Spinal cord (tissue), 10 donors: ENCODE measurements around the gene TRABD2B. TPM values are rescaled to one million over a fixed set of nuclear protein-coding genes. Genes with fewer than 3 reads are reported as not detected.

Experiments
- DNase-seq, 6 donors: peaks; one replicate each; pipeline versions ENCODE4 v3.0.0 to v3.0.0-alpha.2; 2013 to 2015; ENCODE audit warnings: low spot score in 6 of 6, low read depth in 4 of 6
- H3K27ac ChIP-seq: one replicate; pipeline ENCODE4 v1.5.1; 2013; ENCODE audit warnings: low read depth, low read length, control low read depth
- H3K27me3 ChIP-seq: one replicate; pipeline ENCODE4 v1.6.1; 2013; ENCODE audit warnings: low read length; ENCODE audit not compliant: control insufficient read depth, insufficient read depth
- H3K36me3 ChIP-seq: one replicate; pipeline ENCODE4 v1.6.1; 2013; ENCODE audit warnings: low read length; ENCODE audit not compliant: control insufficient read depth, insufficient read depth
- H3K4me1 ChIP-seq: one replicate; pipeline ENCODE4 v1.6.1; 2013; ENCODE audit warnings: low read length; ENCODE audit not compliant: control insufficient read depth, insufficient read depth
- H3K4me3 ChIP-seq: one replicate; pipeline ENCODE4 v1.5.1; 2013; ENCODE audit warnings: low read depth, low read length, control low read depth
- H3K9me3 ChIP-seq: one replicate; pipeline ENCODE4 v1.6.1; 2013; ENCODE audit warnings: low read length; ENCODE audit not compliant: control insufficient read depth, insufficient read depth
- WGBS: methylation state at CpG from one replicate; pipeline ENCODE4 v1.1.5; 2013; ENCODE audit warnings: missing lambda C conversion rate; ENCODE audit not compliant: insufficient coverage; 5-methylcytosine and 5-hydroxymethylcytosine counted together
- polyA plus RNA-seq, 2 donors: library from polyadenylated mRNA; unstranded; fragments of 120-200 nt; gene quantifications; one replicate each; pipeline ENCODE4 v1.2.1, GENCODE V29; 2013; ENCODE audit not compliant: insufficient read length in 2 of 2
- total RNA-seq, 2 donors: library from RNA; depleted of rRNA in 1 of 2; stranded (reverse); fragments of 120-200 nt in 1 of 2; fragments of >200 nt in 1 of 2; gene quantifications; one replicate each; pipeline versions ENCODE4 v1.2.3 to v1.2.4, GENCODE V29; 2013 to 2014
- donor health status: healthy.

The TRABD2B gene
- total and polyA plus RNA-seq, 4 donors, result 0.89 to 3.1 (median 1.6) TPM

- Histone ChIP-seq H3K9me3 (no peaks in the 10 kb centered on the region), H3K27ac (no peak overlapping the region), H3K4me3 (no peak overlapping the region), H3K4me1 (peaks cover 42% of the 10 kb centered on the region), H3K27me3 (no peaks in the 10 kb centered on the region), H3K36me3 (no peaks in the 10 kb centered on the region)
- no peak for DNase-seq
- 95% methylated on average over 2 of the region's 2 CpGs for WGBS
These were observed 188.6 kb downstream of the TRABD2B start for GRCh38 chr1:47808612-47809011.

GRCh38 chr1:47805921-47806361 lies 191.2 kb downstream of the TRABD2B start:
- Histone ChIP-seq H3K36me3 (no peaks in the 10 kb centered on the region), H3K4me3 (no peak overlapping the region), H3K4me1 (peaks cover 41% of the 10 kb centered on the region), H3K27me3 (no peaks in the 10 kb centered on the region), H3K27ac (no peak overlapping the region), H3K9me3 (no peaks in the 10 kb centered on the region)
- DNase-seq, result peak in 4 of 6 donors; percentile 43 to 89 (median 70)
- 40% methylated on average over 4 of the region's 6 CpGs for WGBS

GRCh38 chr1:47805018-47805417 lies 192.2 kb downstream of the TRABD2B start:
- no peak overlapping the region for H3K4me3 ChIP-seq
- no peaks in the 10 kb centered on the region for H3K36me3 ChIP-seq
- no peak overlapping the region for H3K27ac ChIP-seq
- peaks cover 33% of the 10 kb centered on the region for H3K4me1 ChIP-seq
- H3K27me3 ChIP-seq, result no peaks in the 10 kb centered on the region
- no peaks in the 10 kb centered on the region for H3K9me3 ChIP-seq
- no peak for DNase-seq

- Histone ChIP-seq H3K9me3 (no peaks in the 10 kb centered on the region), H3K27me3 (no peaks in the 10 kb centered on the region), H3K36me3 (no peaks in the 10 kb centered on the region), H3K4me3 (no peak overlapping the region), H3K27ac (no peak overlapping the region), H3K4me1 (peaks cover 27% of the 10 kb centered on the region)
- 82% methylated on average over 12 of the region's 13 CpGs for WGBS
- no peak for DNase-seq
These were observed 193.2 kb downstream of the TRABD2B start for GRCh38 chr1:47803815-47804501.

- Histone ChIP-seq H3K27ac (no peak overlapping the region), H3K9me3 (no peaks in the 10 kb centered on the region), H3K27me3 (no peaks in the 10 kb centered on the region), H3K4me3 (no peak overlapping the region), H3K36me3 (no peaks in the 10 kb centered on the region), H3K4me1 (peaks cover 12% of the 10 kb centered on the region)
- 19% methylated on average over 2 of the region's 2 CpGs for WGBS
- peak in 1 of 6 donors; percentile 60 for DNase-seq
These were observed 199.6 kb downstream of the TRABD2B start for GRCh38 chr1:47797575-47797974.

GRCh38 chr1:47796626-47797025 lies 200.6 kb downstream of the TRABD2B start:
- H3K9me3 ChIP-seq, result no peaks in the 10 kb centered on the region
- no peak for DNase-seq
- no peak overlapping the region for H3K4me3 ChIP-seq
- no peaks in the 10 kb centered on the region for H3K27me3 ChIP-seq
- no peak overlapping the region for H3K27ac ChIP-seq
- 100% methylated on average over 2 of the region's 6 CpGs for WGBS
- no peaks in the 10 kb centered on the region for H3K36me3 ChIP-seq
- H3K4me1 ChIP-seq, result peaks cover 7% of the 10 kb centered on the region

- H3K4me3 ChIP-seq, result no peak overlapping the region
- no peaks in the 10 kb centered on the region for H3K27me3 ChIP-seq
- no peaks in the 10 kb centered on the region for H3K36me3 ChIP-seq
- WGBS, result 76% methylated on average over 2 of the region's 2 CpGs
- no peaks in the 10 kb centered on the region for H3K9me3 ChIP-seq
- H3K27ac ChIP-seq, result no peak overlapping the region
- DNase-seq, result no peak
- H3K4me1 ChIP-seq, result peaks cover 7% of the 10 kb centered on the region
These were observed 202.1 kb downstream of the TRABD2B start for GRCh38 chr1:47795102-47795501.

GRCh38 chr1:47794530-47794929 lies 202.7 kb downstream of the TRABD2B start:
- 96% methylated on average over 6 of the region's 9 CpGs for WGBS
- Histone ChIP-seq H3K4me1 (peaks cover 7% of the 10 kb centered on the region), H3K27me3 (no peaks in the 10 kb centered on the region), H3K36me3 (no peaks in the 10 kb centered on the region), H3K27ac (no peak overlapping the region), H3K4me3 (no peak overlapping the region), H3K9me3 (no peaks in the 10 kb centered on the region)
- DNase-seq, result no peak

GRCh38 chr1:47794081-47794480 lies 203.1 kb downstream of the TRABD2B start:
- Histone ChIP-seq H3K9me3 (no peaks in the 10 kb centered on the region), H3K27ac (no peak overlapping the region), H3K27me3 (no peaks in the 10 kb centered on the region), H3K36me3 (no peaks in the 10 kb centered on the region), H3K4me1 (peaks cover 7% of the 10 kb centered on the region), H3K4me3 (no peak overlapping the region)
- 79% methylated on average over 3 of the region's 5 CpGs for WGBS
- DNase-seq, result no peak

- Histone ChIP-seq H3K9me3 (no peaks in the 10 kb centered on the region), H3K4me3 (no peak overlapping the region), H3K4me1 (peaks cover 7% of the 10 kb centered on the region), H3K27ac (no peak overlapping the region), H3K27me3 (no peaks in the 10 kb centered on the region), H3K36me3 (no peaks in the 10 kb centered on the region)
- no peak for DNase-seq
These were observed 203.6 kb downstream of the TRABD2B start for GRCh38 chr1:47793563-47793962.
